HUES64 (cell line): ENCODE measurements around the gene DISC1.

Experiments used
- H3K27ac ChIP-seq: 2 replicates; pipeline ENCODE4 v1.7.0; 2013; ENCODE audit warnings: low read depth, low read length, inconsistent platforms
- H3K27me3 ChIP-seq: 2 replicates; pipeline ENCODE4 v1.6.1; 2013; ENCODE audit warnings: mild to moderate bottlenecking, low read length; ENCODE audit not compliant: insufficient read depth
- H3K36me3 ChIP-seq: 2 replicates; pipeline ENCODE4 v1.6.1; 2013; ENCODE audit warnings: mild to moderate bottlenecking, low read length; ENCODE audit not compliant: insufficient read depth
- H3K4me1 ChIP-seq: 2 replicates; pipeline ENCODE4 v1.6.1; 2013; ENCODE audit warnings: mild to moderate bottlenecking, low read length, moderate library complexity; ENCODE audit not compliant: insufficient read depth
- H3K4me3 ChIP-seq: 2 replicates; pipeline ENCODE4 v1.5.1; 2013; ENCODE audit warnings: mild to moderate bottlenecking, low read length, moderate library complexity
- H3K9ac ChIP-seq: 2 replicates; pipeline ENCODE4 v1.6.1; 2013; ENCODE audit warnings: mild to moderate bottlenecking, low read depth, low read length
- H3K9me3 ChIP-seq: 2 replicates; pipeline ENCODE4 v1.6.1; 2013; ENCODE audit warnings: low read depth, low read length; ENCODE audit not compliant: insufficient read depth
- WGBS: fragments of 150-250, 120-280 bp; methylation state at CpG from one replicate; pipeline ENCODE4 v1.1.7; 2013; ENCODE audit warnings: missing lambda C conversion rate; 5-methylcytosine and 5-hydroxymethylcytosine counted together

Gene DISC1

GRCh38 chr1:231913493-231913892 is 286.9 kb downstream of the DISC1 start:
- WGBS: 93% methylated on average over 7 of the region's 7 CpGs

GRCh38 chr1:231918239-231919015 is 291.8 kb downstream of the DISC1 start:
- Histone ChIP-seq H3K27me3 (no peaks in the 10 kb centered on the region), H3K27ac (no peak overlapping the region), H3K4me1 (peaks cover 7% of the 10 kb centered on the region; the same call in 1 of the 2 replicates), H3K36me3 (no peaks in the 10 kb centered on the region), H3K4me3 (no peak overlapping the region), H3K9ac (no peak overlapping the region), H3K9me3 (no peaks in the 10 kb centered on the region)
- 63% methylated on average over 6 of the region's 6 CpGs for WGBS

More at GRCh38 chr1:231913493-231913892, 286.9 kb downstream of the DISC1 start:
- Histone ChIP-seq H3K9me3 (no peaks in the 10 kb centered on the region), H3K9ac (no peak overlapping the region), H3K4me1 (no peaks in the 10 kb centered on the region), H3K4me3 (no peak overlapping the region), H3K27me3 (no peaks in the 10 kb centered on the region), H3K36me3 (no peaks in the 10 kb centered on the region), H3K27ac (no peak overlapping the region)

GRCh38 chr1:231919239-231919885 is 292.8 kb downstream of the DISC1 start:
- H3K4me1 ChIP-seq: peaks cover 7% of the 10 kb centered on the region; the same call in 1 of the 2 replicates
- H3K27ac ChIP-seq: no peak overlapping the region
- H3K9ac ChIP-seq: no peak overlapping the region
- H3K4me3 ChIP-seq: no peak overlapping the region
- no peaks in the 10 kb centered on the region for H3K27me3 ChIP-seq
- 88% methylated on average over 4 of the region's 4 CpGs for WGBS
- H3K9me3 ChIP-seq: no peaks in the 10 kb centered on the region
- H3K36me3 ChIP-seq: no peaks in the 10 kb centered on the region

- peaks cover 7% of the 10 kb centered on the region; the same call in 1 of the 2 replicates for H3K4me1 ChIP-seq
- 77% methylated on average over 6 of the region's 7 CpGs for WGBS
- H3K4me3 ChIP-seq: no peak overlapping the region
- no peak overlapping the region for H3K27ac ChIP-seq
- no peaks in the 10 kb centered on the region for H3K9me3 ChIP-seq
- no peaks in the 10 kb centered on the region for H3K36me3 ChIP-seq
- no peak overlapping the region for H3K9ac ChIP-seq
- H3K27me3 ChIP-seq: no peaks in the 10 kb centered on the region
Observed at GRCh38 chr1:231919886-231920285, 293.3 kb downstream of the DISC1 start.

GRCh38 chr1:231921646-231922345 is 295.2 kb downstream of the DISC1 start:
- H3K36me3 ChIP-seq: no peaks in the 10 kb centered on the region
- H3K9me3 ChIP-seq: no peaks in the 10 kb centered on the region
- no peak overlapping the region for H3K4me3 ChIP-seq
- H3K27me3 ChIP-seq: no peaks in the 10 kb centered on the region
- 98% methylated on average over 4 of the region's 4 CpGs for WGBS
- H3K9ac ChIP-seq: no peak overlapping the region
- H3K4me1 ChIP-seq: peaks cover 7% of the 10 kb centered on the region; the same call in 1 of the 2 replicates
- H3K27ac ChIP-seq: no peak overlapping the region

DNA sequence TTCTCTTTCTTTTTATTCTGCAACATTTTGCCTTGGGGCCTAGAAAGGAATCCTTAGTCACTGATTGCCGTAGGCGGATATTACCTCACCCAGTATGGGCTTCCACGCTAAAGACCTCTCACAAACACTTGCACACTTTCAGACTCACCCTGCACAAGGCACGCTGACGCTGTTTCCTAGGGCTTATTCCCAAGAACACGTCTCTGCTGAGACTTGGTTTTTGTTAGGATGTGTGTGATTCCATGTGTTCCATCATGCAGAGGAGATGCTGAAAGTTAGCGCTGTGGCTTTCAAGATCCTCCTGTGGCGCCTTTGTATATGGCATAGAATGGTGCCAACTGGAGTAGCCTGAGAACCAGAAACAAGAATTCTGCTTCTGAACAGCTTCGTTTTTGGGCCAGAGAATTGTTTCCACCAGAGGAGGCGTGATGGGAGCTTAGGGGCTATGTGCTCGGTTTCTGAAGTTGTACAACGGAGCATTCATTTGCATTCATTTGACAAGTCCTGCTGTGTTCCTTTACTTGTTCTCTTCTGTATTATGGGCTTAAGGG is 297.0 kb downstream of the DISC1 start:
- no peaks in the 10 kb centered on the region for H3K27me3 ChIP-seq
- H3K9ac ChIP-seq: no peak overlapping the region
- WGBS: 92% methylated on average over 12 of the region's 12 CpGs
- H3K9me3 ChIP-seq: no peaks in the 10 kb centered on the region
- peaks cover 7% of the 10 kb centered on the region; the same call in 1 of the 2 replicates for H3K4me1 ChIP-seq
- no peak overlapping the region for H3K4me3 ChIP-seq
- H3K27ac ChIP-seq: no peak overlapping the region
- no peaks in the 10 kb centered on the region for H3K36me3 ChIP-seq

DNA sequence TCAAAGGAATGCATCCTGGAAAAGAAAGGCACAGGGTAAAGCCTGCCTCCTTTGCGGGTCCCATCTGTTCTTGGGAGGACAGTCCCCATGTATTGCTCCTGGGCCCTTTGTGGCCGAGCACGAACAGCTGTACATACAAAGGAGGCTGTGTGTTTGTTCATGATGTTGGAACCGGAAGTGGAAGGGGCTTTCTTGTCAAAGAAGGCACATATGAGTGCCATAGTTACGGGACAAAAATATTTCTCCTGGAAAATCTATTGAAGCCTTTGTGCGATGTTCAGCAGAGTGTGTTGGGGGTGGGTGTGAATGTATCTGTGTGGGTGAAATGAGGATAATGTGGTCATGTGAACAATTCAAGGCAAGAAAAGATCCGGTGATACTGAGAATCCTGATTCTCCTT is 297.6 kb downstream of the DISC1 start:
- no peak overlapping the region for H3K27ac ChIP-seq
- no peaks in the 10 kb centered on the region for H3K27me3 ChIP-seq
- H3K4me1 ChIP-seq: peaks cover 10% of the 10 kb centered on the region
- H3K36me3 ChIP-seq: no peaks in the 10 kb centered on the region
- H3K9me3 ChIP-seq: no peaks in the 10 kb centered on the region
- H3K4me3 ChIP-seq: no peak overlapping the region
- no peak overlapping the region for H3K9ac ChIP-seq
- 94% methylated on average over 7 of the region's 7 CpGs for WGBS

DNA sequence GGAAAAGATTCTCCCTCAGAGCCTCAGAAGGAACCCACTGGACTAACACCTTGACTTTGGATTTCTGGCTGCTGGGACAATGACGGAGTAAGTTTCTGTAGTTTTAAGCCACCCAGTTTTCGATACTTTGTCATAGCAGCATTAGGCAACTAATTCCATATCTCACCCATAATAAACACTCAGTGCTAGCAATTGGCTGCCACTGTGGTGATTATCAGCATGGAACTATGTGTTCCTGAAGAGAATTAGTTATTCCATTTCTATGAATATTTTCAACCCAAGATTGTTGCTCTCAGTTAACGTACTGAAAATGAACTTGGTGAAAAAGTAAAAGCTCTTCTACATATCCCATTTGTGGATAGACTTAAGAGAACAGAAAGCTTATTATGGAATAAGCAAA is 299.3 kb downstream of the DISC1 start:
- Histone ChIP-seq H3K4me3 (no peak overlapping the region), H3K27ac (no peak overlapping the region), H3K27me3 (no peaks in the 10 kb centered on the region), H3K4me1 (peaks cover 14% of the 10 kb centered on the region), H3K9ac (no peak overlapping the region), H3K36me3 (no peaks in the 10 kb centered on the region), H3K9me3 (no peaks in the 10 kb centered on the region)
- 100% methylated on average over 2 of the region's 3 CpGs for WGBS

DNA sequence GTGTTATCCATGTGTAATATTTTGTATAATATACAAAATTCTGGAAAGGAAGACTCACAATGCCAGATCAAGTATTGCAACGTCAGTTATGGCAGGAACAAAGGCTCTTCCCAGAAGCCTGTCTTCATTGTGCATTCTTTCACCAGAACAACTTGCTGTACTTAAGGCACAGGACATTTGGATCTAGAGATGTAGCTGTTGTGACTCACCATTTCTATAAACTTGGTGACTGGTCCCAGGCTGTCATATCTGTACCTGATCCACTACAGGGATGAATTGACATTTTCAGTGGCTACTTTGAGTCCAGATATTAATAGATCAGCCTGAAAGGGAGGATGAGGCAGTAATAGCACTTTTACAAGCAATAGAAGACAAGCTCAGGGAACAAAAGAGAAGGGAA is 299.8 kb downstream of the DISC1 start:
- Histone ChIP-seq H3K27ac (no peak overlapping the region), H3K4me3 (no peak overlapping the region), H3K36me3 (no peaks in the 10 kb centered on the region), H3K4me1 (peaks cover 14% of the 10 kb centered on the region), H3K9ac (no peak overlapping the region), H3K9me3 (no peaks in the 10 kb centered on the region), H3K27me3 (no peaks in the 10 kb centered on the region)
- 84% methylated on average over 1 of the region's 1 CpG for WGBS

DNA sequence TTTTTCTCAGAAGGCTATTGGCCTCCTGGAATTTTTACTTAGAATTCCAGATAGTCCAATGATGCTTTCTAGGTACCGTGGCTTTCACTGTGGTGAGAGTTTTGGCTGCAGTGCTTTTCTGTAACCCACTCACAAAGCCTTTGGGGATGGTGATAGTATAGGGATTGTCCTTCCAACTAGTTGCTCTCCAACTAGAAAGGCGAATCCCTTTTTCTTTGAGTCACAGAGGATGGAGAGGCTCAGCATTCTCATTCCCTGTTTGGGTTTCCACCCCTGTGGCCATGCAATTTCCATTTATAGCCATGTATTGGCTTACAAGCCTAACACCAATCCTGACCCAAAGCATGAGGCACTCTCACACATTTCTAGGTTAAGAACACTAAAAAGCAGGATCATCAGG is 300.3 kb downstream of the DISC1 start:
- Histone ChIP-seq H3K27me3 (no peaks in the 10 kb centered on the region), H3K36me3 (no peaks in the 10 kb centered on the region), H3K4me3 (no peak overlapping the region), H3K9me3 (peaks cover under 1% of the 10 kb centered on the region), H3K27ac (no peak overlapping the region), H3K4me1 (peaks cover 14% of the 10 kb centered on the region), H3K9ac (no peak overlapping the region)
- 80% methylated on average over 2 of the region's 2 CpGs for WGBS

GRCh38 chr1:231927431-231927830 is 300.8 kb downstream of the DISC1 start:
- H3K4me1 ChIP-seq: peaks cover 14% of the 10 kb centered on the region
- H3K27ac ChIP-seq: no peak overlapping the region
- H3K9ac ChIP-seq: no peak overlapping the region
- no peaks in the 10 kb centered on the region for H3K27me3 ChIP-seq
- H3K4me3 ChIP-seq: no peak overlapping the region
- H3K9me3 ChIP-seq: peaks cover 6% of the 10 kb centered on the region
- no peaks in the 10 kb centered on the region for H3K36me3 ChIP-seq
- WGBS: 95% methylated on average over 7 of the region's 7 CpGs
